Measurements from ENCODE around the gene HMX1.

Gene HMX1

DNA sequence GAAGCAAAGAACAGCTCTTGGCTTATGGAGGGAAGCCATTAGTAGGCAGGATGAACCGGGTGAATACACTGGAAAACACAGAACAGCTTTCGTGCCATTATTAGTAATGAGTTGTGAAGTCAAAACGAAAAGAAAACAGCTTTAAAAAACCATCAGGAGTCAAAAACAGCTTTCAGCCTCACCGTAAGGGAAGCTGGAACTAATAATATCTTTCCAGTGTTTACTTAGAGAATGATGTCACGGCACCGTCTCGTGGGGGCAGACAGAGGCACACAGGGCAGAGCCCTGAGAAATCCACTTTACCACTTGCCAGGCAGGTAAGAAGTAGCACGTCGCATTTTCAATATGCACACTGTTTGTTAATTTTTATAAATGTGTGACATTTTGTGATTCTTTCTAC lies 37.9 kb upstream of the HMX1 start:
- DNase-seq (ENCODE audit: low read depth in 1 of 2, low spot score in 1 of 2), result no peak
- TF ChIP-seq CTCF (IDR thresholded peaks at IDR 0.05; ENCODE audit: insufficient read depth, low read length) (no peak), SPI1 (IDR thresholded peaks at IDR 0.05; ENCODE audit: borderline replicate concordance, low read depth) (no peak), GABPA (IDR thresholded peaks at IDR 0.05; ENCODE audit: low read depth) (no peak), POLR2AphosphoS5 (IDR thresholded peaks at IDR 0.05; ENCODE audit: low read depth) (no peak), REST (IDR thresholded peaks at IDR 0.05; ENCODE audit: insufficient replicate concordance, low read depth) (no peak)
- no peaks in the 10 kb centered on the region for H3K27me3 ChIP-seq (ENCODE audit: insufficient read depth, poor library complexity, severe bottlenecking)
- H3K4me3 ChIP-seq (replicated peaks; ENCODE audit: insufficient read depth, low read length), result no peak overlapping the region
- H3K27ac ChIP-seq (replicated peaks), result no peak overlapping the region

- Histone ChIP-seq H3K4me3 (replicated peaks; ENCODE audit: insufficient read depth, low read length) (no peak overlapping the region), H3K27ac (replicated peaks) (no peak overlapping the region), H3K27me3 (ENCODE audit: insufficient read depth, poor library complexity, severe bottlenecking) (no peaks in the 10 kb centered on the region)
- no peak for TF ChIP-seq REST (IDR thresholded peaks at IDR 0.05; ENCODE audit: insufficient replicate concordance, low read depth)
- TF ChIP-seq CTCF (IDR thresholded peaks at IDR 0.05; ENCODE audit: insufficient read depth, low read length), result no peak
- TF ChIP-seq SPI1 (IDR thresholded peaks at IDR 0.05; ENCODE audit: borderline replicate concordance, low read depth), result no peak
- TF ChIP-seq POLR2AphosphoS5 (IDR thresholded peaks at IDR 0.05; ENCODE audit: low read depth), result no peak
- no peak for TF ChIP-seq GABPA (IDR thresholded peaks at IDR 0.05; ENCODE audit: low read depth)
- no peak for DNase-seq (ENCODE audit: low read depth in 1 of 2, low spot score in 1 of 2)
Measured at GRCh38 chr4:8908206-8908893, 36.7 kb upstream of the HMX1 start.

DNA sequence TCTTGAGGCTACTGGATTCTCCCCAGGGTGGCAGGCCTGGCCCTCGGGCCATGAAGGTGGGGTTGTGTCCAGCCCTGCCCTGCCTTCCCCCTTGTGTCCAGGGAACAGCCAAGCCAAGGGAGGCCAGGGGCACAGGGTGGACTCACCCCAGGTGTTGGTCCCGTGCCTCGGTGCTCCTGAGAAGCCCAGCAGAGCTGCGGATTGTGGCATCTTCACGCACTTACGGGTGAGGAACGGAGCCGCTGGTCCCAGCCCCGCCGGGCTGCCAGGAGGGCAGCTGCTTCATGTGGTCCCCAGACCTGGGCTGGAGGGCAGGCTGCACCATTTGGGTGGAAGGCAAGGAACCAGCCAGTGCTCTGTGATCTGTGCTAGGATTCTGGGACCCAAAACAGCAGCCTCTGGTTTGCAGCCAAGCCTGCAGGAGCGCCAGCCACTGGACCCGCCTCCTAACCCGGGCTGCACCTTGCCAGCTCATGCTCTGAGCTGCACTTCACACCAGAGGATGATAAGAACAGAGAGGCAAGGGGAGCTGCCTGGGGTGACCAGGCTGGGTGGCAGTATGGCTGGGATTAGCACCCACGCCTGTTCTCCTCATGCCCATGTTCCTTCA lies 36.1 kb upstream of the HMX1 start:
- Histone ChIP-seq H3K4me3 (replicated peaks; ENCODE audit: insufficient read depth, low read length) (no peak overlapping the region), H3K27me3 (ENCODE audit: insufficient read depth, poor library complexity, severe bottlenecking) (no peaks in the 10 kb centered on the region), H3K27ac (replicated peaks) (no peak overlapping the region)
- DNase-seq (ENCODE audit: low read depth in 1 of 2, low spot score in 1 of 2), result no peak
- TF ChIP-seq REST (IDR thresholded peaks at IDR 0.05; ENCODE audit: insufficient replicate concordance, low read depth) (no peak), GABPA (IDR thresholded peaks at IDR 0.05; ENCODE audit: low read depth) (no peak), SPI1 (IDR thresholded peaks at IDR 0.05; ENCODE audit: borderline replicate concordance, low read depth) (no peak), CTCF (IDR thresholded peaks at IDR 0.05; ENCODE audit: insufficient read depth, low read length) (no peak), POLR2AphosphoS5 (IDR thresholded peaks at IDR 0.05; ENCODE audit: low read depth) (no peak)
